Type B pancreatic cell (in vitro differentiated cells): ENCODE data around the gene MGAT5. TPM values are rescaled to one million over a fixed set of nuclear protein-coding genes. Genes with fewer than 3 reads are reported as not detected.

Experiments
- DNase-seq: peaks from one replicate; pipeline ENCODE4 v3.0.0; 2021; ENCODE audit warnings: mixed read lengths; ENCODE audit not compliant: unreplicated experiment; ENCODE audit errors: extremely low spot score
- H3K27ac Mint-ChIP-seq: 2 replicates; pipeline ENCODE4 v1.8.0; 2021; ENCODE audit warnings: mild to moderate bottlenecking, mixed read lengths
- H3K27me3 Mint-ChIP-seq: 2 replicates; pipeline ENCODE4 v1.8.0; 2021; ENCODE audit warnings: mixed read lengths
- H3K36me3 Mint-ChIP-seq: 2 replicates; pipeline ENCODE4 v1.8.0; 2021; ENCODE audit warnings: mixed read lengths
- H3K4me1 Mint-ChIP-seq: one replicate; pipeline ENCODE4 v1.8.0; 2021; ENCODE audit warnings: mixed read lengths; ENCODE audit not compliant: unreplicated experiment
- H3K4me3 Mint-ChIP-seq: 2 replicates; pipeline ENCODE4 v1.8.0; 2021; ENCODE audit warnings: mild to moderate bottlenecking, mixed read lengths
- H3K9me3 Mint-ChIP-seq: 2 replicates; pipeline ENCODE4 v1.8.0; 2021; ENCODE audit warnings: mixed read lengths
- CTCF ChIP-seq: fragments of 200-600 bp; sonication (generic); conservative IDR thresholded peaks from 2 replicates; pipeline ENCODE4 v1.5.0; 2021; ENCODE audit warnings: antibody characterized with exemption, mild to moderate bottlenecking
- total RNA-seq: library from RNA; stranded (reverse); gene quantifications from 2 replicates; pipeline ENCODE4 v1.2.1, GENCODE V29; 2021; ENCODE audit warnings: low replicate concordance

Gene MGAT5
- total RNA-seq, 1 donor from 2014 or later, result 37.2 TPM

- no peak overlapping the region for H3K4me3 Mint-ChIP-seq
- H3K4me1 Mint-ChIP-seq, result no peaks in the 10 kb centered on the region
- no peak for TF ChIP-seq CTCF
- H3K9me3 Mint-ChIP-seq, result no peaks in the 10 kb centered on the region
- peaks cover 24% of the 10 kb centered on the region for H3K36me3 Mint-ChIP-seq
- H3K27me3 Mint-ChIP-seq, result no peaks in the 10 kb centered on the region
- no peak overlapping the region for H3K27ac Mint-ChIP-seq
- DNase-seq, result no peak
Measured at GRCh38 chr2:134360745-134361487, 107.0 kb downstream of the MGAT5 start.

- Mint-ChIP-seq H3K36me3 (peaks cover 24% of the 10 kb centered on the region), H3K4me1 (no peaks in the 10 kb centered on the region), H3K4me3 (no peak overlapping the region), H3K27ac (no peak overlapping the region), H3K9me3 (no peaks in the 10 kb centered on the region), H3K27me3 (no peaks in the 10 kb centered on the region)
- no peak for DNase-seq
- no peak for TF ChIP-seq CTCF
Measured at GRCh38 chr2:134361648-134362047, 107.8 kb downstream of the MGAT5 start.

- no peaks in the 10 kb centered on the region for H3K27me3 Mint-ChIP-seq
- H3K36me3 Mint-ChIP-seq, result peaks cover 19% of the 10 kb centered on the region
- H3K4me3 Mint-ChIP-seq, result no peak overlapping the region
- no peak for TF ChIP-seq CTCF
- no peak overlapping the region for H3K27ac Mint-ChIP-seq
- H3K9me3 Mint-ChIP-seq, result no peaks in the 10 kb centered on the region
- no peak for DNase-seq
- no peaks in the 10 kb centered on the region for H3K4me1 Mint-ChIP-seq
Measured at GRCh38 chr2:134362152-134362668, 108.3 kb downstream of the MGAT5 start.

GRCh38 chr2:134362740-134363139 lies 108.9 kb downstream of the MGAT5 start:
- H3K27me3 Mint-ChIP-seq, result no peaks in the 10 kb centered on the region
- DNase-seq, result no peak
- peaks cover 4% of the 10 kb centered on the region for H3K4me1 Mint-ChIP-seq
- no peak for TF ChIP-seq CTCF
- H3K4me3 Mint-ChIP-seq, result no peak overlapping the region
- peaks cover 19% of the 10 kb centered on the region for H3K36me3 Mint-ChIP-seq
- H3K27ac Mint-ChIP-seq, result no peak overlapping the region
- H3K9me3 Mint-ChIP-seq, result no peaks in the 10 kb centered on the region

- Mint-ChIP-seq H3K9me3 (no peaks in the 10 kb centered on the region), H3K27ac (no peak overlapping the region), H3K4me3 (no peak overlapping the region), H3K36me3 (peaks cover 16% of the 10 kb centered on the region), H3K27me3 (no peaks in the 10 kb centered on the region), H3K4me1 (peaks cover 22% of the 10 kb centered on the region)
- TF ChIP-seq CTCF, result peak; percentile 24
- no peak for DNase-seq
Measured at GRCh38 chr2:134365356-134365755, 111.5 kb downstream of the MGAT5 start.
